ENCODE data around the gene OR10C1.

GRCh38 chr6:29490552-29490951, 51.4 kb downstream of the OR10C1 start:
- TF ChIP-seq CTCF (conservative IDR thresholded peaks at IDR 0.05 in 1 of 2, IDR thresholded peaks at IDR 0.05 in 1 of 2; ENCODE audit: low read depth in 1 of 2, low read length in 2 of 2) (no peak), EZH2 (IDR thresholded peaks at IDR 0.05; ENCODE audit: low read length, missing control alignments) (no peak)
